DMS79 (cell line): Measurements from ENCODE around the gene COQ3.
"Not testable (repeated sequence)": the region's sequence is repeated elsewhere in the genome, so short reads cannot be mapped to it uniquely, and the experiment has no call there.

Experiments used
- DNase-seq: peaks from one replicate; lab custom pipeline; 2025; lab: John Stamatoyannopoulos, UW

Gene COQ3

GRCh38 chr6:99384507-99384906 is 9.5 kb downstream of the COQ3 start:
- no peak for DNase-seq

- no peak for DNase-seq
Observed at GRCh38 chr6:99378636-99379035, 15.4 kb downstream of the COQ3 start.

- DNase-seq: no peak
Observed at GRCh38 chr6:99369533-99369932, 24.5 kb downstream of the COQ3 start.

- DNase-seq: no peak
Observed at GRCh38 chr6:99366852-99367251, 27.1 kb downstream of the COQ3 start.

- DNase-seq: no peak
Observed at GRCh38 chr6:99364026-99364425, 30.0 kb downstream of the COQ3 start.

GRCh38 chr6:99362678-99363268 is 31.2 kb downstream of the COQ3 start:
- DNase-seq: no peak

GRCh38 chr6:99359800-99360199 is 34.2 kb downstream of the COQ3 start:
- DNase-seq: no peak

- no peak for DNase-seq
Observed at GRCh38 chr6:99356641-99357040, 37.4 kb downstream of the COQ3 start.

GRCh38 chr6:99354983-99355382 is 39.0 kb downstream of the COQ3 start:
- DNase-seq: no peak

GRCh38 chr6:99353126-99353525 is 40.9 kb downstream of the COQ3 start:
- DNase-seq: no peak

- DNase-seq: peak; percentile 31
Observed at GRCh38 chr6:99350573-99350972, 43.4 kb downstream of the COQ3 start.

GRCh38 chr6:99349171-99350141 is 44.5 kb downstream of the COQ3 start, which contains the start of gene FAXC:
TSS of gene FAXC (minus strand) at chr6:99349674. CDS start at chr6:99349372, 302 bp downstream.
- DNase-seq: peak; percentile 35

GRCh38 chr6:99348288-99349170 is 45.5 kb downstream of the COQ3 start:
- no peak for DNase-seq

- DNase-seq: no peak
Observed at GRCh38 chr6:99347804-99348203, 46.2 kb downstream of the COQ3 start.

GRCh38 chr6:99346595-99346994 is 47.4 kb downstream of the COQ3 start:
- no peak for DNase-seq

- no peak for DNase-seq
Observed at GRCh38 chr6:99345164-99345563, 48.8 kb downstream of the COQ3 start.

- no peak for DNase-seq
Observed at GRCh38 chr6:99344289-99344688, 49.7 kb downstream of the COQ3 start.

GRCh38 chr6:99341862-99342455 is 52.0 kb downstream of the COQ3 start:
- no peak for DNase-seq

GRCh38 chr6:99338188-99338587 is 55.8 kb downstream of the COQ3 start:
- no peak for DNase-seq

- DNase-seq: not testable (repeated sequence)
Observed at GRCh38 chr6:99335298-99335697, 58.7 kb downstream of the COQ3 start.

GRCh38 chr6:99334526-99335127 is 59.4 kb downstream of the COQ3 start:
- DNase-seq: no peak
